Right atrium auricular region (tissue), 2 donors: Measurements from ENCODE around the gene GBF1. TPM values are rescaled to one million over a fixed set of nuclear protein-coding genes. Genes with fewer than 3 reads are reported as not detected.

Source experiments
- DNase-seq: peaks from one replicate; pipeline ENCODE4 v3.0.0-alpha.2; 2019; ENCODE audit warnings: low spot score
- H3K27ac ChIP-seq, 2 donors: fragments of 200-600 bp; sonication (generic); 1 replicate in 1 of 2; 2 replicates in 1 of 2; pipeline ENCODE4 v1.5.1; 2016 to 2019
- H3K27me3 ChIP-seq, 2 donors: fragments of 200-600 bp; sonication (generic); one replicate each; pipeline versions ENCODE4 v1.5.1 to v1.6.0; 2017 to 2019
- H3K36me3 ChIP-seq: fragments of 200-600 bp; sonication (generic); one replicate; pipeline ENCODE4 v1.5.1; 2016
- H3K4me1 ChIP-seq, 2 donors: fragments of 200-600 bp; sonication (generic); one replicate each; pipeline versions ENCODE4 v1.5.1 to v1.6.0; 2017 to 2019
- H3K4me3 ChIP-seq, 2 donors: fragments of 200-600 bp; sonication (generic); 1 replicate in 1 of 2; 2 replicates in 1 of 2; pipeline ENCODE4 v1.5.1; 2017 to 2019; ENCODE audit warnings: mild to moderate bottlenecking in 1 of 2, moderate library complexity in 1 of 2
- H3K9me3 ChIP-seq, 2 donors: fragments of 200-600 bp; sonication (generic); one replicate each; pipeline ENCODE4 v1.5.1; 2019
- total RNA-seq, 2 donors: library from RNA; depleted of rRNA; stranded (reverse); fragments of >200 nt; gene quantifications; one replicate each; pipeline ENCODE4 v1.1.0, GENCODE V29; 2016
- TF ChIP-seq, protein P1 (sequence below), 2 donors: fragments of 200-600 bp; sonication (generic); IDR thresholded peaks; one replicate each; pipeline ENCODE4 v1.5.1; 2019; ENCODE audit warnings: antibody characterized with exemption in 2 of 2

GBF1 gene
- total RNA-seq, 2 donors from 2014 or later = 38.5 to 38.9 TPM

DNA sequence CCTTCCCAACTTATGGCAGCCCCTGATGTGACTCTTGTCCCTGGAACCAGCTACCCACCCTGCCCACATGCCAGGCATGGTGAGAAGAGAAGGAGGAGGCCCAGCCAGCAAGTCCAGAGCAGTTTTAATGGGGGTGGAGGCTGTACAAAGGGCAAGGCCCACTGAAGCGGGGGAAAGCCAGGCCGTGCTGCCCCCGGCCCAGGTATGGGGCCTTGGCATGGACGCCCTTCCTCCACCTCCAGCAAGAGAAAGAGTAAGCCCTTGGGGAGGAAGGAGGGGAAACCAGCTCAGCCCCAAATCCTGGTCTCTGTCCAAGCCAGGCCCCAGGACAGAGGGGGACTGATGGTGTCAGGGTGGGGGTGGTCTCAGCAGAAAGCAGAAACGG is 157.2 kb downstream of the GBF1 start:
- peaks cover 0 to 18% of the 10 kb centered on the region in 2 donors for H3K4me1 ChIP-seq
- H3K4me3 ChIP-seq = no peak overlapping the region
- DNase-seq = no peak
- H3K27ac ChIP-seq = no peak overlapping the region
- TF ChIP-seq, protein P1, sequence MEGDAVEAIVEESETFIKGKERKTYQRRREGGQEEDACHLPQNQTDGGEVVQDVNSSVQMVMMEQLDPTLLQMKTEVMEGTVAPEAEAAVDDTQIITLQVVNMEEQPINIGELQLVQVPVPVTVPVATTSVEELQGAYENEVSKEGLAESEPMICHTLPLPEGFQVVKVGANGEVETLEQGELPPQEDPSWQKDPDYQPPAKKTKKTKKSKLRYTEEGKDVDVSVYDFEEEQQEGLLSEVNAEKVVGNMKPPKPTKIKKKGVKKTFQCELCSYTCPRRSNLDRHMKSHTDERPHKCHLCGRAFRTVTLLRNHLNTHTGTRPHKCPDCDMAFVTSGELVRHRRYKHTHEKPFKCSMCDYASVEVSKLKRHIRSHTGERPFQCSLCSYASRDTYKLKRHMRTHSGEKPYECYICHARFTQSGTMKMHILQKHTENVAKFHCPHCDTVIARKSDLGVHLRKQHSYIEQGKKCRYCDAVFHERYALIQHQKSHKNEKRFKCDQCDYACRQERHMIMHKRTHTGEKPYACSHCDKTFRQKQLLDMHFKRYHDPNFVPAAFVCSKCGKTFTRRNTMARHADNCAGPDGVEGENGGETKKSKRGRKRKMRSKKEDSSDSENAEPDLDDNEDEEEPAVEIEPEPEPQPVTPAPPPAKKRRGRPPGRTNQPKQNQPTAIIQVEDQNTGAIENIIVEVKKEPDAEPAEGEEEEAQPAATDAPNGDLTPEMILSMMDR (IDR thresholded peaks at IDR 0.05) = no peak
- peaks cover 14% of the 10 kb centered on the region for H3K36me3 ChIP-seq
- no peaks in the 10 kb centered on the region for H3K27me3 ChIP-seq
- H3K9me3 ChIP-seq = no peaks in the 10 kb centered on the region

DNA sequence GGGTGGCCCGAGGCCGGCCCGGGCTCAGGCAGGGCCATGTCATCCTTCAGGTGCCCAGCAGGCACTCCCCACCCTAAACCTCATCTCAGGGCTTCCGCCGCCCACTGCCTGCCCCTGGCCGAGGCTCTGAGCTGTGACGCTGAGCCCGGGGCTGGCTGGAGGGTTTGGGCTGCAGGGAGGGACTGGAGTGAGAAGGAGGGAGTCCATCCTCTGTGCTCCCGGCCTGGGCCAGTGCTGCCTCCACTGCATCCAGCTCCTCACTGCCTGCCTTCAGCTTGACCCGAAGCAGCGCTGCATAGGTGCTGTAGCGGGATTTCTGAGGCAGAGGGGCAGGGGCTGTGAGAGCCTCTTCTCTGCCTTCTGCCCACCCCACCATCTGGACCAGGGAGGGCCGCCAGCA is 157.8 kb downstream of the GBF1 start:
- H3K27ac ChIP-seq = no peak overlapping the region
- H3K27me3 ChIP-seq = no peaks in the 10 kb centered on the region
- no peak for DNase-seq

DNA sequence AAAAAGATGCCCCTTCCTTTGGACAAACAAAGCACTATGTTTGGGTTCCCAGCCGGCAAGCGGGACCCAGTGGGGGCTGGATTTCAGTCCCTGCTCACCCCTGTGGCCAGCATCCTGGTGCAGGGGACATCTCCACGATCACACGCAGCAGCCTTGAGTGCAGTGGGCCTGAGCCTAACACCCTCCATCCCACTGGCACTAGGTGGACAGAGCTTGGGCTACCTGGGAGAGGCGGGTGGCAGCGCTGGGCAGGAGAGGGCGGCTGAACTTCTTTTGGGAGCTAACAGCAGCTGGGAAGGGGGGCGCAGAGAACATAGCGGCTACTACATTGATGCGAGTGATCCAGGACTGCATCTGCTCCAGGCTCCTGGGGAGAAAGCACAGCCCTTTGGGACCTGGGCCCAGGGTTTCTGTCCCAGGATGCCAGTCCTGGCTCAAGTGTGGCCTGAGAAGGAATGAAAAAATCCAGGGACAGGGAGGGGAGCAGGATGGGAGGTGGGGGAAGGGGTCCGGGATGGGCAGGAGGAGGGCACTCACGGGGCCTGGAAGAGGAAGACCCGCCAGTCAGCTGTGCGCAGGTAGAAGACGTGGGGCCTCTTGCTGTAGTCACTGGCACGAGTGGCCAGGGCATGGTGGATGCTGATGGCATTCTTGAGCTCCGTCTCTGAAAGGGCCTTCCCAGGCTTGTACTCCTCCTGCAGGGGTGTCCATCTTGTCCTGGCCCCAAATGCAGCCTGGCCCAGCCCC is 159.2 kb downstream of the GBF1 start:
- H3K4me3 ChIP-seq = no peak overlapping the region
- H3K27me3 ChIP-seq = no peaks in the 10 kb centered on the region
- no peaks in the 10 kb centered on the region for H3K9me3 ChIP-seq
- peaks cover 0 to 7% of the 10 kb centered on the region in 2 donors for H3K4me1 ChIP-seq
- TF ChIP-seq, protein P1 (IDR thresholded peaks at IDR 0.05) = no peak
- no peak for DNase-seq
- peaks cover 14% of the 10 kb centered on the region for H3K36me3 ChIP-seq
- no peak overlapping the region for H3K27ac ChIP-seq

More for the DNA sequence above, 157.8 kb downstream of the GBF1 start:
- peaks cover 14% of the 10 kb centered on the region for H3K36me3 ChIP-seq
- H3K4me1 ChIP-seq = peaks cover 0 to 18% of the 10 kb centered on the region in 2 donors
- no peak overlapping the region for H3K4me3 ChIP-seq
- H3K9me3 ChIP-seq = no peaks in the 10 kb centered on the region
- TF ChIP-seq, protein P1 (IDR thresholded peaks at IDR 0.05) = no peak

DNA sequence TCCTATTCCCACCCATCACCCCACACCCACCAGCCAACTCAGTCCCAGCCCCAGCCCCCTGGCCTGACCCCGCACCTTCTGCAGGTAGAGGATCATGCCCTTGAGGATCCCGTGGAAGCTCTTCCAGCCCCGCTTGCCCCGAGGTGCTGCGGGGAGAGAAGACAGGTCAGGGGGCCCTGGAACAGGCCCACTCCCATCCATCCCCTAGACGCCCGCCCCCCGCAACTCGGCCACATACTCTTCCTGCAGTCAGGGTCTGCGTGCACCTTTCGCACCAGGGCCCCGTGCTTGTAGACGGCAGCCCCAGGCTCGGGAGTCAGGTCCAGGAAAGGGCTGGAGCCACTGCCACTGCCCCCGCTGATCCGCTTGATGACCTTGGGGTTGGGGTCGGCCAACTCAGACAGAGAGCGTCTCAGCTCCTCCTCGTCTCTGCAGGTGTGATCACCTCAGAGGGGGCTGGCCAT is 159.8 kb downstream of the GBF1 start:
- Histone ChIP-seq H3K27ac (no peak overlapping the region), H3K27me3 (no peaks in the 10 kb centered on the region), H3K36me3 (peaks cover 14% of the 10 kb centered on the region), H3K9me3 (no peaks in the 10 kb centered on the region), H3K4me3 (no peak overlapping the region), H3K4me1 (peaks cover 0 to 4% of the 10 kb centered on the region in 2 donors)
- TF ChIP-seq, protein P1 (IDR thresholded peaks at IDR 0.05) = no peak
- no peak for DNase-seq

DNA sequence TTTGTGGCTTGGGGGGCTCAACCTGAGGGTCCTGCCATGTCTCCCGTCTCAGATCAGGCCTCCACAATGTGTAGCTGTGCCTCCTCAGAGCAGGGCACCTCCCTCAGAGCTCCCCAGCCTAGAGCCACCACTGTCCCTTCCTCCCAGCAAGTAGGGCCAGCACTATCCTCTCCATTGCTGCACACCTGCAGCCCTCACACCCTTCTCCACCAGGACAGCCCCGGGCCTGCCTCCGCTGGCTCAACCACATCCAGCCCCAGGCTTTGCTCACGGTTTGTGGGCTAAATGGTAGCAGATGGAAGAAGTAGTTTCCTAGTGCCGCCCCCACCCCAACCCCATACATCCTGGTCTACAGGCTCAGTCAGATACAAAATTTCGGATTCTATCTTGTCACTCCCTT is 160.3 kb downstream of the GBF1 start:
- no peak overlapping the region for H3K4me3 ChIP-seq
- peaks cover 14% of the 10 kb centered on the region for H3K36me3 ChIP-seq
- H3K27ac ChIP-seq = no peak overlapping the region
- H3K27me3 ChIP-seq = peaks cover 0 to 4% of the 10 kb centered on the region in 2 donors
- no peaks in the 10 kb centered on the region for H3K9me3 ChIP-seq
- no peak for DNase-seq
- TF ChIP-seq, protein P1 (IDR thresholded peaks at IDR 0.05) = no peak
- peaks cover 0 to 8% of the 10 kb centered on the region in 2 donors for H3K4me1 ChIP-seq
